Ishikawa (cell line): ENCODE measurements around the gene FUBP3.

Experiments used
- CEBPB ChIP-seq: IDR thresholded peaks from 2 replicates; pipeline ENCODE4 v1.6.1; 2012
- CREB1 ChIP-seq: IDR thresholded peaks from 2 replicates; pipeline ENCODE4 v1.6.1; 2012; ENCODE audit warnings: low read depth
- EGR1 ChIP-seq: IDR thresholded peaks from 2 replicates; pipeline ENCODE4 v1.6.1; 2012
- EP300 ChIP-seq: IDR thresholded peaks from 2 replicates; pipeline ENCODE4 v1.6.1; 2012; ENCODE audit warnings: borderline replicate concordance
- FOXM1 ChIP-seq: IDR thresholded peaks from 2 replicates; pipeline ENCODE4 v1.6.1; 2012; ENCODE audit warnings: low read depth, borderline replicate concordance
- MAX ChIP-seq: IDR thresholded peaks from 2 replicates; pipeline ENCODE4 v1.6.1; 2012
- NFIC ChIP-seq: IDR thresholded peaks from 2 replicates; pipeline ENCODE4 v1.6.1; 2012
- RAD21 ChIP-seq: IDR thresholded peaks from 2 replicates; pipeline ENCODE4 v1.6.1; 2012; ENCODE audit warnings: low read depth
- REST ChIP-seq: IDR thresholded peaks from 2 replicates; pipeline ENCODE4 v1.6.1; 2012; ENCODE audit warnings: low read depth, mild to moderate bottlenecking
- TAF1 ChIP-seq: IDR thresholded peaks from 2 replicates; pipeline ENCODE4 v1.6.1; 2012; ENCODE audit warnings: low read depth, mild to moderate bottlenecking
- TCF12 ChIP-seq: IDR thresholded peaks from 2 replicates; pipeline ENCODE4 v1.6.1; 2012; ENCODE audit warnings: low read depth
- TEAD4 ChIP-seq: IDR thresholded peaks from 2 replicates; pipeline ENCODE4 v1.6.1; 2012
- YY1 ChIP-seq: IDR thresholded peaks from 2 replicates; pipeline ENCODE4 v1.6.1; 2012; ENCODE audit warnings: low read depth
- ZBTB7A ChIP-seq: IDR thresholded peaks from 2 replicates; pipeline ENCODE4 v1.6.1; 2012; ENCODE audit warnings: low read depth
- TF ChIP-seq, protein P1 (sequence below): IDR thresholded peaks from 2 replicates; pipeline ENCODE4 v1.6.1; 2012

The FUBP3 gene

GRCh38 chr9:130661451-130662098 lies 82.2 kb downstream of the FUBP3 start:
- no peak for TF ChIP-seq RAD21
- no peak for TF ChIP-seq REST
- TF ChIP-seq ZBTB7A: no peak
- TF ChIP-seq YY1: no peak
- no peak for TF ChIP-seq CREB1
- TF ChIP-seq, protein P1, sequence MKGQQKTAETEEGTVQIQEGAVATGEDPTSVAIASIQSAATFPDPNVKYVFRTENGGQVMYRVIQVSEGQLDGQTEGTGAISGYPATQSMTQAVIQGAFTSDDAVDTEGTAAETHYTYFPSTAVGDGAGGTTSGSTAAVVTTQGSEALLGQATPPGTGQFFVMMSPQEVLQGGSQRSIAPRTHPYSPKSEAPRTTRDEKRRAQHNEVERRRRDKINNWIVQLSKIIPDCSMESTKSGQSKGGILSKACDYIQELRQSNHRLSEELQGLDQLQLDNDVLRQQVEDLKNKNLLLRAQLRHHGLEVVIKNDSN: no peak
- TF ChIP-seq EP300: no peak
- TF ChIP-seq TEAD4: no peak
- TF ChIP-seq NFIC: no peak

DNA sequence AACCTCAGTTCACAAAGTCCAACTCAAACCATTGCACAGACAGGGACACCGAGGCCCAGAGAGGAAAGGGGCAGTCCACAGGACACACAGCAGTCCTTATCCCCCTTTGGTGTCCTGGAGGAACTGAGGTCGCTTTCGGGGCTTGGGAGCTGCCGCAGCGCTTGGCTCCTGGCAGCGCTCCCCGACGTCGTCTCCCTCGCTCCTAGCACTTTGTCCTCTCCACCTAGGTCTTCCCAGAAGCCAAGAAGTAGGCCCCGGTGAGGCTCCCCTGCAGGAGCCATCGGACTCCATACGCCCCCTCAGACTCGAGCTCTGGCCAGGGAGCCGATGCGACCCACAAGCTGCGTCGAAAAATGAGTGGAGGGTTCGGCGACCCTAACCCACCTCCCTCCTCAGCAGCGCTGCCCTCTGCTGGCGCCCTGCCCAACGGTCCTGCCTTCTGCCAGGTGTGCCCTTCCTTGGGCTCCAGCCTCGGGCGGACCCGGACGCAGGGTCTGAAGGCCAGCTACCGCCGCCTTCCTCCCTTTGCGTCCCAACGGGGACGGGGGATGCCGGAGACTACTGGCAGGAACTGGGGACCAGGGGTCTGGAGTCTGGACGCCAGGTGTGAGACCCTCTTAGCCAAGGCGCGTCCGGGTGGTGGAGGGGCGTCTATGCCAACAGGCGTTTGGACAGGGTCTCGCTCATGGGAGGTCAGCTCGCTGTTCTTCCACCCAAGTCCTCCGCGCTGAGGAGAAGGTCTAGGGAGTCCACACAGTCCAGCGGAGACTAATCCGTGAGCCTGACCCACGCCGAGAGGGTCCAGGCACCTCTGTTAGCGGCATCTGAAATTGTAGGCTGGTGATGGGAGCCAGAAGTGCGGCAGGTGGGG lies 83.0 kb downstream of the FUBP3 start:
- TF ChIP-seq TAF1 (no peak), ZBTB7A (peak; percentile 30; the same call in 1 of the 2 replicates)

DNA sequence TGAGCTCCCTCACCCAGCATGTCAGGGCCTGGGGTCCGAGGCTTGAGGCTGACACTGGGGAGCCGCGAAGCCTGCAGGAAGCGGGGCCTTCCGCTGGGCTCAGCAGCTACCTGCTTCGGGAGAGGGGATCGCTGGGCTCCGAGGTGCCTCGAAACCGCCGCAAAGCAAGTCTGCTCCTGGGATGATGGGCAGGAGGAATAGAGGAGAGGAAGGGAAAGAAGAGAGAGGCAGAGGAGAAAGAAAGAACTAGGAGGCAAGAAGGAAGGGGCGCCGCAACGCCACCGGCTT lies 83.5 kb downstream of the FUBP3 start:
- TF ChIP-seq TAF1: no peak
- TF ChIP-seq CREB1: no peak
- no peak; the same call in 1 of the 2 replicates for TF ChIP-seq ZBTB7A
- no peak for TF ChIP-seq REST
- TF ChIP-seq, protein P1: no peak
- TF ChIP-seq YY1: no peak
- TF ChIP-seq CEBPB: no peak
- no peak for TF ChIP-seq FOXM1
- no peak for TF ChIP-seq EP300
- no peak for TF ChIP-seq MAX
- TF ChIP-seq NFIC: no peak
- no peak for TF ChIP-seq RAD21
- no peak for TF ChIP-seq EGR1
- TF ChIP-seq TCF12: no peak
- TF ChIP-seq TEAD4: no peak

GRCh38 chr9:130663258-130663976 lies 84.0 kb downstream of the FUBP3 start:
- TF ChIP-seq MAX: peak; percentile 60
- 0 out of 2 replicates have a peak, but pooled peaks have one; percentile 27 for TF ChIP-seq ZBTB7A
- no peak for TF ChIP-seq TCF12

DNA sequence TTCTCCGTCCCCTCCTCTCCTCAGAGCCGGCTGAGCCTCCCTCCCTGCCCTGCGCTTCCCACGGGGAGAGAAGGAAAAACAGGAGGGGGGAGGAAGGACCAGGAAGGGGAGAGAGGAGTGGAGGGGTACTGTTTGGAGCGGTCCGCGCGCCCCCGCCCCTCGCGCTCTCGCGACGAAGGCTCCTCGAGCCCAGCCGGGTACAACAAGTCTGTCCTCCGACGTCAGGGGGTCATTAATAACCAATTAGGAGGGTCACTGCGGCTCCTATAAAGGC lies 84.5 kb downstream of the FUBP3 start:
- no peak for TF ChIP-seq CREB1
- no peak for TF ChIP-seq TAF1

GRCh38 chr9:130664251-130665028 lies 85.1 kb downstream of the FUBP3 start, which contains the start of gene PRDM12:
PRDM12 (plus strand) TSS chr9:130664594; CDS start chr9:130664654, 60 bp downstream.
- TF ChIP-seq RAD21 (no peak), CREB1 (no peak), YY1 (no peak), ZBTB7A (no peak), TEAD4 (no peak), MAX (no peak), TCF12 (no peak), EGR1 (no peak), CEBPB (no peak), EP300 (no peak), REST (no peak), NFIC (no peak)
- TF ChIP-seq, protein P1: no peak
